Measurements from ENCODE around the gene DDX23.
"Not testable (repeated sequence)": the region's sequence is repeated elsewhere in the genome, so short reads cannot be mapped to it uniquely, and the experiment has no call there.

Gene DDX23

GRCh38 chr12:48851883-48852733, at the start of gene DDX23:
TSS of gene DDX23 (minus strand) at chr12:48852163. CDS start at chr12:48845782, 6,381 bp downstream.
- DNase-seq (ENCODE audit: low spot score): peak; percentile 97

GRCh38 chr12:48901278-48901677, 49.3 kb upstream of the DDX23 start:
- no peak for DNase-seq (ENCODE audit: low spot score)

- no peak for DNase-seq (ENCODE audit: low spot score)
Measured at GRCh38 chr12:48899651-48900050, 47.7 kb upstream of the DDX23 start.

- no peak for DNase-seq (ENCODE audit: low spot score)
Measured at GRCh38 chr12:48894271-48894670, 42.3 kb upstream of the DDX23 start.

- DNase-seq (ENCODE audit: low spot score): peak; percentile 87
Measured at GRCh38 chr12:48890657-48891418, 38.9 kb upstream of the DDX23 start.

- no peak for DNase-seq (ENCODE audit: low spot score)
Measured at GRCh38 chr12:48889679-48890078, 37.7 kb upstream of the DDX23 start.

GRCh38 chr12:48883305-48884161, 31.6 kb upstream of the DDX23 start:
- DNase-seq (ENCODE audit: low spot score): no peak

- DNase-seq (ENCODE audit: low spot score): no peak
Measured at GRCh38 chr12:48882972-48883304, 31.0 kb upstream of the DDX23 start.

GRCh38 chr12:48882315-48882687, 30.3 kb upstream of the DDX23 start:
- no peak for DNase-seq (ENCODE audit: low spot score)

GRCh38 chr12:48881686-48882314, 29.8 kb upstream of the DDX23 start:
- no peak for DNase-seq (ENCODE audit: low spot score)

- no peak for DNase-seq (ENCODE audit: low spot score)
Measured at GRCh38 chr12:48880647-48881046, 28.7 kb upstream of the DDX23 start.

GRCh38 chr12:48878548-48878947, 26.6 kb upstream of the DDX23 start:
- no peak for DNase-seq (ENCODE audit: low spot score)

GRCh38 chr12:48875944-48876515, 24.1 kb upstream of the DDX23 start:
- no peak for DNase-seq (ENCODE audit: low spot score)

- not testable (repeated sequence) for DNase-seq (ENCODE audit: low spot score)
Measured at GRCh38 chr12:48873534-48873933, 21.6 kb upstream of the DDX23 start.

GRCh38 chr12:48873096-48873495, 21.1 kb upstream of the DDX23 start:
- DNase-seq (ENCODE audit: low spot score): no peak

- no peak for DNase-seq (ENCODE audit: low spot score)
Measured at GRCh38 chr12:48869191-48869590, 17.2 kb upstream of the DDX23 start.

GRCh38 chr12:48868451-48868850, 16.5 kb upstream of the DDX23 start:
- no peak for DNase-seq (ENCODE audit: low spot score)

- no peak for DNase-seq (ENCODE audit: low spot score)
Measured at GRCh38 chr12:48866052-48866711, 14.2 kb upstream of the DDX23 start.

GRCh38 chr12:48865281-48866051, 13.5 kb upstream of the DDX23 start, which contains the start of gene RND1:
TSS of gene RND1 (minus strand) at chr12:48865870. CDS start at chr12:48865767, 103 bp downstream.
- peak; percentile 94 for DNase-seq (ENCODE audit: low spot score)

GRCh38 chr12:48863291-48863690, 11.3 kb upstream of the DDX23 start:
- no peak for DNase-seq (ENCODE audit: low spot score)
